Rectal smooth muscle tissue (tissue), 1 donor: ENCODE measurements around the gene NPY4R2.
"Not testable (repeated sequence)": the region's sequence is repeated elsewhere in the genome, so short reads cannot be mapped to it uniquely, and the experiment has no call there.

Source experiments
- H3K27ac ChIP-seq: one replicate; pipeline ENCODE4 v1.7.0; 2013; ENCODE audit warnings: low read depth, low read length, inconsistent platforms
- H3K27me3 ChIP-seq: one replicate; pipeline ENCODE4 v1.7.0; 2013; ENCODE audit warnings: low read length; ENCODE audit not compliant: control insufficient read depth, insufficient read depth
- H3K36me3 ChIP-seq: one replicate; pipeline ENCODE4 v1.7.0; 2013; ENCODE audit warnings: low read length; ENCODE audit not compliant: control insufficient read depth, insufficient read depth
- H3K4me1 ChIP-seq: one replicate; pipeline ENCODE4 v1.7.0; 2013; ENCODE audit warnings: low read length; ENCODE audit not compliant: control insufficient read depth, insufficient read depth
- H3K4me3 ChIP-seq: one replicate; pipeline ENCODE4 v1.7.0; 2013; ENCODE audit warnings: low read length
- H3K9ac ChIP-seq: one replicate; pipeline ENCODE4 v1.7.0; 2013; ENCODE audit warnings: low read length

Gene NPY4R2

GRCh38 chr10:47940821-47941220, 22.4 kb downstream of the NPY4R2 start:
- H3K4me3 ChIP-seq, H3K36me3 ChIP-seq, H3K4me1 ChIP-seq, H3K27me3 ChIP-seq, H3K27ac ChIP-seq, H3K9ac ChIP-seq: not testable (repeated sequence)

- not testable (repeated sequence) for H3K4me3 ChIP-seq, H3K27me3 ChIP-seq, H3K9ac ChIP-seq, H3K36me3 ChIP-seq, H3K4me1 ChIP-seq
- H3K27ac ChIP-seq = peak overlapping the region; percentile 51
Measured at GRCh38 chr10:47941379-47941778, 22.9 kb downstream of the NPY4R2 start.

- H3K9ac ChIP-seq, H3K36me3 ChIP-seq, H3K4me1 ChIP-seq, H3K4me3 ChIP-seq, H3K27me3 ChIP-seq: not testable (repeated sequence)
- peak overlapping the region; percentile 2 for H3K27ac ChIP-seq
Measured at GRCh38 chr10:47942351-47943019, 24.0 kb downstream of the NPY4R2 start.

DNA sequence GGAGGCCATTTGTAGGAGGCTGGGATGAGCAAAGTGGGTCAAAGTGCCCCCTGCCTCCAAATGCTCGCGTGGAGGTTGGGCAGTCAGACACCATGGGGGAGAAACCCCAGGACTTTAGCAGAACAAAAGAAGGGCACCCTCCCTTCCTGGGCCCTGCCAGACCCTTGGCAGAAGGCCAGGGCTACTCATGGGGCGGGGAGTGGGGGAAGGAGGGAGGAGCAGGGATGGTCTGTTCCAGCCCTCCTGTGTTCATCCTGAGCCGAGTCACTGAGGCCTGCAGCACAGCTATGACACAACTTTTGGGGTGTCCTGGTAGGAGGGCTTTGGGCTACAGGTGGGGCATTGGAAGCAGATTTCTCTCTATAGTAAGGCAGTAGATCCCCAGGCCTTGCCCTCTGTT, 24.9 kb downstream of the NPY4R2 start:
- not testable (repeated sequence) for H3K4me3 ChIP-seq, H3K27ac ChIP-seq, H3K27me3 ChIP-seq

DNA sequence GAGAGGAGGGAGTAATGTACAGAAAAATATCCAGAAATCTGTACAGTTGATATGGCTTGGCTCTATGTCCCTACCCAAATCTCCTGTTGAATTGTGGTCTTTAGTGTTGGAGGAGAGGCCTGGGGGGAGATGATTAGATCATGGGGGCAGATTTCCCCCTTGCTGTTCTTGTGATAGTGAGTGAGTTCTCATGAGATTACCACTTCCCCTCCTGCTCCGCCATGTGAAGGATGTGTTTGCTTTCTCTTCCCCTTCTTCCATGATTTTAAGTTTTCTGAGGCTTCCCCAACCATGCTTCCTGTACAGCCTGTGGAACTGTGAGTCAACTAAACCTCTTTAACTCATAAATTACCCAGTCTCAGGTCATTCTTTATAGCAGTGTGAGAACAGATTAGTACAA, 29.0 kb downstream of the NPY4R2 start:
- H3K4me1 ChIP-seq, H3K9ac ChIP-seq, H3K4me3 ChIP-seq, H3K36me3 ChIP-seq, H3K27ac ChIP-seq, H3K27me3 ChIP-seq: not testable (repeated sequence)

More for the DNA sequence above, 24.9 kb downstream of the NPY4R2 start:
- H3K36me3 ChIP-seq, H3K4me1 ChIP-seq, H3K9ac ChIP-seq: not testable (repeated sequence)

DNA sequence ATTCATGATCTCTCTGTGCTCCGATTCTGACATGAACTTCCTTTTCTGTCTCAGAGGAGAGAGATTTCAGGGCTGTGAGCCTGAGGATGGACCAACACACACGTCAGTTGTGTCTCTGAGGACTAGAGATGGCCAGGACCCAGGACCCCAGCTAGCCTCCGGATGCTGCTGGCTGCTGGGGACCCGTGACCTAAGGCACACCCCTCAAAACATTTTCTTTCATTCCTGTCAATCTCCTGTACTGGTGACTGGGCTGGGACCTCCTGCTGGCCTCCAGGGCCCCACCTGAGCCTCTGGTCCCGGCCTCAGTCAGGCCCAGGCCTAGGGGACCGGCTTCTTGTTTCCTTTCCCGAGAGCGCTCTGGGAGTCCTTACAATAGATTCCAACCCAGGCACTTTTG, 38.7 kb downstream of the NPY4R2 start:
- not testable (repeated sequence) for H3K27ac ChIP-seq, H3K36me3 ChIP-seq, H3K27me3 ChIP-seq, H3K4me1 ChIP-seq, H3K4me3 ChIP-seq, H3K9ac ChIP-seq

GRCh38 chr10:47959677-47960076, 41.2 kb downstream of the NPY4R2 start:
- not testable (repeated sequence) for H3K36me3 ChIP-seq, H3K27ac ChIP-seq, H3K27me3 ChIP-seq, H3K4me3 ChIP-seq, H3K4me1 ChIP-seq, H3K9ac ChIP-seq

DNA sequence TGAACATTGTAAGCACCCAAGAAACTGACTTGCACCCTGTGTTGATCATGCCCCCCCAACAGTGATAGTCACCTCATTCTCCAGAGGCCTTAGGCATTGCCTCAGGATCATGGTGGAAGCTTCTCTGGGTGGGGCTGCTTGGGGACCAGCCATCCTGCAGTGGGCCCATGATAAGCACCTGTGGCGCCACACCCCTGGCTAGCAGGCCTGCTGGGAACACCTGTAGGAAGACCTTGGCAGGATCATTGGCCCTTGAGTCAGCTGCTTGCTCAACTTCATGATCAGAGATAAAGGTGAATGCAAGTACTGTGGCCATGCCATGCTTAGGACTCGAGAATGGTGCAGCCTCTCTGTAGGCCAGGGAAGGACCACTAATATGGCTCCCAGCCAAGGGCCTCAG, 42.2 kb downstream of the NPY4R2 start:
- not testable (repeated sequence) for H3K27ac ChIP-seq, H3K36me3 ChIP-seq, H3K4me1 ChIP-seq, H3K4me3 ChIP-seq, H3K27me3 ChIP-seq, H3K9ac ChIP-seq

DNA sequence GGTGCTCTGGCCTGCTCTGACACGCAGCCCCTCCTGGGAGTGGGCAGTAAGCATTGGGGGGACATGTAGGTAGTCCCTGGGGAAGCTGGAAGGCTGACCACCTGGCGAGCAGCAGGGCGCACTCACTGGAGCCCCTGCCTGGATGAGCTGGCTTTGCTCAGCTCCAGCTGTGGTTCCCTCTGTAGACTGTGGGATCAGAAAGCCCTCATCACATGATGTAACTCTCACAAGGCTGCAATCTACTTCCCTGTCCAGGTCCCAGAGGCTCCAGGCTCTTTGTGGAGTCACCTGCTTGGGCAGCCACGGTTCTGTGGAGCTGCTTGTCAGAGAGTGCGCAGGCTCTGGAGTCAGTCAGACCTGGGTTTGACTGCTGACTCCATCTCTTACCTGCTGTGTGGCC, 44.3 kb downstream of the NPY4R2 start:
- H3K9ac ChIP-seq, H3K27ac ChIP-seq, H3K4me1 ChIP-seq, H3K4me3 ChIP-seq, H3K27me3 ChIP-seq, H3K36me3 ChIP-seq: not testable (repeated sequence)

DNA sequence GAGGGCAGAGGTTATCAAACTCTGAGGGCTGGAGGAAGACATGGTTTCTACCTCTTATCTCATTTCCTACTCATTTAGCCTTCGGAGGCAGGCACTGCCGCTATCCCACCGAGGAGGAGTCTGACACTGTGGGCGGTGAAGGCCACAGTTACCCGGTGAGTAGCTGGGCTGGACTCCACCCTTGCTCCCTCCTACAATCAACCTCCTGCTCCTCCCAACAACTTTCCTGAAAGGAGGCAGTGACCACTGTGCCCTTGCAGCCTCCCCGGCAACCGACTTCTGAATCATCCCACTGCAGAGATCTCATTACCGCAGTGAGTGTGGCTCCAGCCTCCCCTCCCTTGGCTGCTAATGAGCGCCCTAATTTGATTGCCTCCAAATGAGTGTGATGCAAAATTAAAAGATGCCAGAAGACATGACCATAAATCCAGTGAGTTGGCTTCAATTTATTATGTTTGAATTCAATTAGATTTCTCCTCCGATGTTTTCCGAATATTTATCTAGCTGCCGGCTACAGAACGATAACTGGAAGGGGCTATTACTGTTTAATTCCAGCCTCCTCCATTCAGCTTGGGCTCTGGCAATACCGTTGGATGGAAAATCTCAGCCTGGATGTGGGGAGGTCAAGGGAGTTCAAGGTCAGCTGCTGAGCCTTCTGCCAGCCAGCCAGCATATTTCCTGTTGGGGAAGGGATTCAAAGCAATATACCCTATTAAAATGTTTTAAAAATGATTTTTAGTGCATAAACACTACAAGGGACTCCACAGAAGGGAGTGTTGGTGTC, 46.0 kb downstream of the NPY4R2 start:
- H3K4me3 ChIP-seq, H3K27ac ChIP-seq, H3K36me3 ChIP-seq, H3K4me1 ChIP-seq, H3K27me3 ChIP-seq, H3K9ac ChIP-seq: not testable (repeated sequence)

DNA sequence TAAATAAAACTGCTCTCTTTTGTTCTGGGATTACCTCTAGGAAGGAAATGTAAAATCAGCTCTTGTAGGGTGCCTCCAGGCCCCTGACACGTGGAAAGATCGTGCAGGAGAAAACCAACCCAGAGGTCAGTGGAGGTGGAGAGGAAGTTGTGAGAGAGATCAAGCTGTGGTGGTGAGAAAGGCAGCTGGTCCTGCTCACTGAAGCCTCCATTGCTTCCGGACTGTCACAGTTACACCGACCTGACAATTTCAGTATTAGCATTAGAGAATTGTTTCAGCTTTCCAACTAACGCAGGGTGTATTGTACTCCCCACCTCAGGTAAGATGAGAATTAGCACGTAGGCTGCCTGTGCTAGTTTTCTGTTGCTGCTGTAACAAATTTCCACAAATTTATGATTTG, 50.5 kb downstream of the NPY4R2 start:
- not testable (repeated sequence) for H3K4me1 ChIP-seq, H3K27me3 ChIP-seq, H3K9ac ChIP-seq, H3K36me3 ChIP-seq, H3K27ac ChIP-seq, H3K4me3 ChIP-seq

- not testable (repeated sequence) for H3K9ac ChIP-seq, H3K36me3 ChIP-seq, H3K27ac ChIP-seq, H3K4me3 ChIP-seq, H3K27me3 ChIP-seq, H3K4me1 ChIP-seq
Measured at GRCh38 chr10:47970047-47970446, 51.6 kb downstream of the NPY4R2 start.

DNA sequence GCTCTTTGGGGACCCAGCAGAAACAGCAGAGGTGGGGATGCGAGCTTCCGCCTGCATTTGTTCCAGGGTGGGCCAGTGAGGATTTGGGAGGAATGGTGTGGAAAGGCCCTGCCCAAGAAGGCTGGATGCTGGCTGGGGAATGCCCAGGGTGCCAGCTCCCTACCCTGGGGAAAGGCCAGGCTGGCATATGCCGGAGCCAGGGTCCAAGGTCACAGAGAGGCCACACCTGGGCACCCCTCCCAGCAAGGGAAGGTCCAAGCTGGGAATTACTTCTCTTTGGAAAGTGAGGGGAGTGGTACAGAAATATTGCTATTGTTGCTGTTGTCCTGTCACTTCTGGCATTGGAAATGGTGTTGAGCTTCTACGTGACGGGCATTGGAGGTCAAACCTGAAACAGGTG, 53.1 kb downstream of the NPY4R2 start:
- H3K27ac ChIP-seq, H3K27me3 ChIP-seq, H3K4me1 ChIP-seq, H3K9ac ChIP-seq, H3K36me3 ChIP-seq, H3K4me3 ChIP-seq: not testable (repeated sequence)
